ENCODE results near the gene GHRHR.

The GHRHR gene

GRCh38 chr7:30994206-30995100, 30.7 kb downstream of the GHRHR start:
- Mint-ChIP-seq H3K9me3 (no peaks in the 10 kb centered on the region), H3K27ac (no peak overlapping the region)

GRCh38 chr7:30995536-30995935, 31.8 kb downstream of the GHRHR start:
- H3K27ac Mint-ChIP-seq: no peak overlapping the region
- no peak overlapping the region for H3K4me3 Mint-ChIP-seq
- H3K4me1 Mint-ChIP-seq (ENCODE audit: low read depth): no peaks in the 10 kb centered on the region
- no peaks in the 10 kb centered on the region for H3K9me3 Mint-ChIP-seq
- no peaks in the 10 kb centered on the region for H3K27me3 Mint-ChIP-seq
- H3K36me3 Mint-ChIP-seq (ENCODE audit: low read depth): no peaks in the 10 kb centered on the region

More at GRCh38 chr7:30994206-30995100, 30.7 kb downstream of the GHRHR start:
- H3K27me3 Mint-ChIP-seq: no peaks in the 10 kb centered on the region
- H3K4me3 Mint-ChIP-seq: no peak overlapping the region
- H3K4me1 Mint-ChIP-seq (ENCODE audit: low read depth): no peaks in the 10 kb centered on the region
- H3K36me3 Mint-ChIP-seq (ENCODE audit: low read depth): no peaks in the 10 kb centered on the region

- H3K9me3 Mint-ChIP-seq: no peaks in the 10 kb centered on the region
- H3K4me3 Mint-ChIP-seq: no peak overlapping the region
- no peaks in the 10 kb centered on the region for H3K36me3 Mint-ChIP-seq (ENCODE audit: low read depth)
- H3K4me1 Mint-ChIP-seq (ENCODE audit: low read depth): no peaks in the 10 kb centered on the region
- no peak overlapping the region for H3K27ac Mint-ChIP-seq
- H3K27me3 Mint-ChIP-seq: no peaks in the 10 kb centered on the region
Measured at GRCh38 chr7:30996256-30996655, 32.5 kb downstream of the GHRHR start.

GRCh38 chr7:30996883-30997282, 33.1 kb downstream of the GHRHR start:
- H3K4me3 Mint-ChIP-seq: no peak overlapping the region
- H3K4me1 Mint-ChIP-seq (ENCODE audit: low read depth): no peaks in the 10 kb centered on the region
- H3K27me3 Mint-ChIP-seq: no peaks in the 10 kb centered on the region
- no peak overlapping the region for H3K27ac Mint-ChIP-seq
- H3K9me3 Mint-ChIP-seq: no peaks in the 10 kb centered on the region
- H3K36me3 Mint-ChIP-seq (ENCODE audit: low read depth): no peaks in the 10 kb centered on the region

- Mint-ChIP-seq H3K9me3 (no peaks in the 10 kb centered on the region), H3K27ac (no peak overlapping the region), H3K4me1 (ENCODE audit: low read depth) (no peaks in the 10 kb centered on the region), H3K27me3 (no peaks in the 10 kb centered on the region), H3K4me3 (no peak overlapping the region), H3K36me3 (ENCODE audit: low read depth) (no peaks in the 10 kb centered on the region)
Measured at GRCh38 chr7:30997316-30997715, 33.6 kb downstream of the GHRHR start.

- H3K36me3 Mint-ChIP-seq (ENCODE audit: low read depth): no peaks in the 10 kb centered on the region
Measured at GRCh38 chr7:30998180-30998579, 34.4 kb downstream of the GHRHR start.

GRCh38 chr7:31000161-31000693, 36.5 kb downstream of the GHRHR start:
- Mint-ChIP-seq H3K4me1 (ENCODE audit: low read depth) (no peaks in the 10 kb centered on the region), H3K4me3 (no peak overlapping the region), H3K27ac (no peak overlapping the region), H3K9me3 (no peaks in the 10 kb centered on the region), H3K36me3 (ENCODE audit: low read depth) (no peaks in the 10 kb centered on the region), H3K27me3 (no peaks in the 10 kb centered on the region)

More at GRCh38 chr7:30998180-30998579, 34.4 kb downstream of the GHRHR start:
- H3K4me1 Mint-ChIP-seq (ENCODE audit: low read depth): no peaks in the 10 kb centered on the region
- H3K4me3 Mint-ChIP-seq: no peak overlapping the region
- no peaks in the 10 kb centered on the region for H3K9me3 Mint-ChIP-seq
- H3K27ac Mint-ChIP-seq: no peak overlapping the region
- no peaks in the 10 kb centered on the region for H3K27me3 Mint-ChIP-seq

GRCh38 chr7:31000779-31001178, 37.0 kb downstream of the GHRHR start:
- H3K36me3 Mint-ChIP-seq (ENCODE audit: low read depth): no peaks in the 10 kb centered on the region
- no peaks in the 10 kb centered on the region for H3K9me3 Mint-ChIP-seq
- no peak overlapping the region for H3K4me3 Mint-ChIP-seq
- no peak overlapping the region for H3K27ac Mint-ChIP-seq
- peaks cover 5% of the 10 kb centered on the region for H3K27me3 Mint-ChIP-seq
- no peaks in the 10 kb centered on the region for H3K4me1 Mint-ChIP-seq (ENCODE audit: low read depth)

GRCh38 chr7:31002256-31002655, 38.5 kb downstream of the GHRHR start:
- Mint-ChIP-seq H3K36me3 (ENCODE audit: low read depth) (no peaks in the 10 kb centered on the region), H3K4me1 (ENCODE audit: low read depth) (no peaks in the 10 kb centered on the region), H3K27ac (no peak overlapping the region), H3K4me3 (no peak overlapping the region), H3K27me3 (peaks cover 6% of the 10 kb centered on the region), H3K9me3 (no peaks in the 10 kb centered on the region)

- Mint-ChIP-seq H3K36me3 (ENCODE audit: low read depth) (no peaks in the 10 kb centered on the region), H3K4me1 (ENCODE audit: low read depth) (no peaks in the 10 kb centered on the region), H3K4me3 (no peak overlapping the region), H3K9me3 (no peaks in the 10 kb centered on the region), H3K27me3 (peaks cover 6% of the 10 kb centered on the region), H3K27ac (no peak overlapping the region)
Measured at GRCh38 chr7:31003097-31003496, 39.3 kb downstream of the GHRHR start.

- peaks cover 6% of the 10 kb centered on the region for H3K27me3 Mint-ChIP-seq
- H3K36me3 Mint-ChIP-seq (ENCODE audit: low read depth): no peaks in the 10 kb centered on the region
- no peak overlapping the region for H3K4me3 Mint-ChIP-seq
- no peaks in the 10 kb centered on the region for H3K9me3 Mint-ChIP-seq
- no peaks in the 10 kb centered on the region for H3K4me1 Mint-ChIP-seq (ENCODE audit: low read depth)
- H3K27ac Mint-ChIP-seq: no peak overlapping the region
Measured at GRCh38 chr7:31003721-31004120, 40.0 kb downstream of the GHRHR start.

GRCh38 chr7:31004393-31004792, 40.6 kb downstream of the GHRHR start:
- no peak overlapping the region for H3K4me3 Mint-ChIP-seq
- H3K27ac Mint-ChIP-seq: no peak overlapping the region
- no peaks in the 10 kb centered on the region for H3K4me1 Mint-ChIP-seq (ENCODE audit: low read depth)
- no peaks in the 10 kb centered on the region for H3K36me3 Mint-ChIP-seq (ENCODE audit: low read depth)
- peaks cover 11% of the 10 kb centered on the region for H3K27me3 Mint-ChIP-seq
- H3K9me3 Mint-ChIP-seq: no peaks in the 10 kb centered on the region

GRCh38 chr7:31006857-31007256, 43.1 kb downstream of the GHRHR start:
- peaks cover 7% of the 10 kb centered on the region for H3K9me3 Mint-ChIP-seq
- H3K4me3 Mint-ChIP-seq: no peak overlapping the region
- no peak overlapping the region for H3K27ac Mint-ChIP-seq
- no peaks in the 10 kb centered on the region for H3K36me3 Mint-ChIP-seq (ENCODE audit: low read depth)
- H3K4me1 Mint-ChIP-seq (ENCODE audit: low read depth): no peaks in the 10 kb centered on the region
- H3K27me3 Mint-ChIP-seq: peaks cover 16% of the 10 kb centered on the region

GRCh38 chr7:31007634-31008033, 43.9 kb downstream of the GHRHR start:
- Mint-ChIP-seq H3K36me3 (ENCODE audit: low read depth) (no peaks in the 10 kb centered on the region), H3K27ac (no peak overlapping the region), H3K9me3 (peaks cover 7% of the 10 kb centered on the region), H3K4me1 (ENCODE audit: low read depth) (no peaks in the 10 kb centered on the region), H3K4me3 (no peak overlapping the region), H3K27me3 (peaks cover 16% of the 10 kb centered on the region)

- Mint-ChIP-seq H3K27ac (no peak overlapping the region), H3K27me3 (peaks cover 5% of the 10 kb centered on the region), H3K4me1 (ENCODE audit: low read depth) (no peaks in the 10 kb centered on the region), H3K36me3 (ENCODE audit: low read depth) (no peaks in the 10 kb centered on the region), H3K4me3 (no peak overlapping the region), H3K9me3 (peaks cover 7% of the 10 kb centered on the region)
Measured at GRCh38 chr7:31014826-31015225, 51.1 kb downstream of the GHRHR start.

Measured in stimulated activated naive CD8-positive, alpha-beta T cell treated with anti-CD3 and anti-CD28 coated beads, Interleukin-15, Interleukin-2, amounts not matched to agents 100 ng/mL and 50 ng/mL, for 24 hours (primary cell).